HepG2 (cell line): Measurements from ENCODE around the gene FAH. TPM values are rescaled to one million over a fixed set of nuclear protein-coding genes. Genes with fewer than 3 reads are reported as not detected.

ENCODE experiments used
- ATF2 ChIP-seq: sonication (generic); formaldehyde crosslinking; IDR thresholded peaks from 2 replicates; pipeline ENCODE4 v1.4.0; 2020; ENCODE audit warnings: missing genetic modification reagents
- CCDC6 ChIP-seq: sonication (generic); formaldehyde crosslinking; IDR thresholded peaks from 2 replicates; pipeline ENCODE4 v1.8.1; 2022; ENCODE audit warnings: mild to moderate bottlenecking, missing genetic modification reagents, moderate library complexity
- CREB1 ChIP-seq, 2 experiments: fragments of 450-650 bp in 1 of 2; IDR thresholded peaks; 2 replicates each; pipeline ENCODE4 v1.6.1; 2016 to 2017; ENCODE audit warnings: control low read depth in 1 of 2, mild to moderate bottlenecking in 1 of 2, missing compliant biosample characterization in 1 of 2, missing genetic modification characterization in 1 of 2
- DRAP1 ChIP-seq: IDR thresholded peaks from 2 replicates; pipeline ENCODE4 v1.6.1; 2016; ENCODE audit warnings: missing genetic modification reagents, missing compliant biosample characterization
- FOXK2 ChIP-seq: fragments of 450-650 bp; IDR thresholded peaks from 2 replicates; pipeline ENCODE4 v1.6.1; 2016
- FOXP1 ChIP-seq, 2 experiments: fragments of 450-650 bp in 1 of 2; IDR thresholded peaks; 2 replicates each; pipeline ENCODE4 v1.6.1; 2017 to 2018; ENCODE audit warnings: antibody characterized with exemption in 1 of 2
- GTF3A ChIP-seq: sonication (generic); formaldehyde crosslinking; conservative IDR thresholded peaks from 2 replicates; pipeline ENCODE4 v1.4.0; 2020; ENCODE audit warnings: mild to moderate bottlenecking, missing genetic modification reagents
- HCFC1 ChIP-seq: fragments of 150-350 bp; IDR thresholded peaks from 2 replicates; pipeline ENCODE4 v1.6.1; 2014; ENCODE audit warnings: low read depth, low read length
- HDAC2 ChIP-seq: sonication (generic); formaldehyde crosslinking; IDR thresholded peaks from 2 replicates; pipeline ENCODE4 v1.4.0; 2020; ENCODE audit warnings: missing genetic modification reagents
- HMG20A ChIP-seq: IDR thresholded peaks from 2 replicates; pipeline ENCODE4 v1.6.1; 2016; ENCODE audit warnings: borderline replicate concordance
- HMG20B ChIP-seq: conservative IDR thresholded peaks from 2 replicates; pipeline ENCODE4 v1.6.1; 2016; ENCODE audit warnings: missing genetic modification reagents, missing compliant biosample characterization
- LBX2 ChIP-seq: sonication (generic); formaldehyde crosslinking; IDR thresholded peaks from 2 replicates; pipeline ENCODE4 v1.5.0; 2020; ENCODE audit warnings: missing genetic modification reagents, mild to moderate bottlenecking, borderline replicate concordance
- LCORL ChIP-seq, 2 experiments: fragments of 450-650 bp in 1 of 2; sonication (generic) in 1 of 2; formaldehyde crosslinking in 1 of 2; IDR thresholded peaks; 2 replicates each; pipeline versions ENCODE4 v1.5.0 to v1.6.1; 2017 to 2020; ENCODE audit warnings: antibody characterized with exemption in 1 of 2, missing genetic modification reagents in 1 of 2
- NFIC ChIP-seq: IDR thresholded peaks from 2 replicates; pipeline ENCODE4 v1.6.1; 2012; ENCODE audit warnings: mild to moderate bottlenecking, low read length, inconsistent platforms
- NFKB2 ChIP-seq: sonication (generic); formaldehyde crosslinking; IDR thresholded peaks from 2 replicates; pipeline ENCODE4 v1.4.0; 2020; ENCODE audit warnings: missing genetic modification reagents, borderline replicate concordance
- NR2F6 ChIP-seq, 2 experiments: IDR thresholded peaks; 2 replicates each; pipeline ENCODE4 v1.6.1; 2016; ENCODE audit warnings: antibody characterized with exemption in 1 of 2, mild to moderate bottlenecking in 1 of 2
- RFXAP ChIP-seq: sonication (generic); formaldehyde crosslinking; IDR thresholded peaks from 2 replicates; pipeline ENCODE4 v1.4.0; 2020; ENCODE audit warnings: missing genetic modification reagents, borderline replicate concordance
- SCMH1 ChIP-seq: sonication (generic); formaldehyde crosslinking; IDR thresholded peaks from 2 replicates; pipeline ENCODE4 v1.9.0; 2021; ENCODE audit warnings: missing genetic modification reagents, mild to moderate bottlenecking, borderline replicate concordance
- SKI ChIP-seq: fragments of 450-650 bp; IDR thresholded peaks from one replicate; pipeline ENCODE4 v1.6.1; 2018; ENCODE audit warnings: mild to moderate bottlenecking; ENCODE audit not compliant: partially characterized antibody
- SP1 ChIP-seq, 2 experiments: fragments of 450-650 bp in 1 of 2; sonication (generic) in 1 of 2; formaldehyde crosslinking in 1 of 2; IDR thresholded peaks; 2 replicates each; pipeline versions ENCODE4 v1.4.0 to v1.6.1; 2016 to 2020; ENCODE audit warnings: missing genetic modification reagents in 1 of 2
- TCF7 ChIP-seq: sonication (generic); IDR thresholded peaks from 2 replicates; pipeline ENCODE4 v1.6.1; 2016; ENCODE audit warnings: antibody characterized with exemption, low read depth
- TEAD2 ChIP-seq: sonication (generic); formaldehyde crosslinking; IDR thresholded peaks from 2 replicates; pipeline ENCODE4 v1.9.0; 2021; ENCODE audit warnings: missing genetic modification reagents
- TP53 ChIP-seq: sonication (generic); formaldehyde crosslinking; conservative IDR thresholded peaks from 2 replicates; pipeline ENCODE4 v1.4.0; 2020; ENCODE audit warnings: missing genetic modification reagents
- U2AF2 ChIP-seq: fragments of 200-400 bp; formaldehyde crosslinking; IDR thresholded peaks from 2 replicates; pipeline ENCODE4 v1.6.1; 2017; ENCODE audit warnings: low read depth, mild to moderate bottlenecking, low read length
- ZC3H4 ChIP-seq: sonication (generic); formaldehyde crosslinking; IDR thresholded peaks from 2 replicates; pipeline ENCODE4 v1.4.0; 2020; ENCODE audit warnings: missing genetic modification reagents, borderline replicate concordance
- ZFP1 ChIP-seq: IDR thresholded peaks from 2 replicates; pipeline ENCODE4 v1.6.1; 2016
- ZNF354B ChIP-seq: sonication (generic); formaldehyde crosslinking; IDR thresholded peaks from 2 replicates; pipeline ENCODE4 v1.8.0; 2022; ENCODE audit warnings: mild to moderate bottlenecking, missing genetic modification reagents
- ZNF704 ChIP-seq: sonication (generic); formaldehyde crosslinking; IDR thresholded peaks from 2 replicates; pipeline ENCODE4 v1.8.1; 2023; ENCODE audit warnings: mild to moderate bottlenecking, inconsistent platforms, moderate library complexity, missing genetic modification reagents, borderline replicate concordance
- ZNF766 ChIP-seq: sonication (generic); formaldehyde crosslinking; IDR thresholded peaks from 2 replicates; pipeline ENCODE4 v1.5.0; 2020; ENCODE audit warnings: missing genetic modification reagents, borderline replicate concordance
- ZNF878 ChIP-seq: sonication (generic); formaldehyde crosslinking; IDR thresholded peaks from 2 replicates; pipeline ENCODE4 v1.8.1; 2023; ENCODE audit warnings: mild to moderate bottlenecking, missing genetic modification reagents, moderate library complexity
- polyA plus RNA-seq, 8 experiments: library from polyadenylated mRNA; depleted of rRNA in 3 of 8; stranded (reverse) in 7 of 8; unstranded in 1 of 8; fragments of >200 nt; fragmentation: Illumina TruSeq in 4 of 8; extraction: Trizol in 4 of 8; gene quantifications; 2 replicates each; pipeline versions ENCODE4 v1.2.1 to v1.2.3, GENCODE V29; 2011 to 2016; ENCODE audit warnings: low read depth in 4 of 8, missing spikeins in 1 of 8, mixed read lengths in 1 of 8; ENCODE audit not compliant: insufficient read depth in 1 of 8
- total RNA-seq, 5 experiments: library from RNA; depleted of rRNA; stranded (reverse); fragments of >200 nt; fragmentation: Illumina TruSeq; extraction: Trizol; gene quantifications; 2 replicates each; pipeline ENCODE4 v1.2.3, GENCODE V29; 2016; ENCODE audit warnings: low read depth in 1 of 5

Gene FAH
- total and polyA plus RNA-seq, 2 of the 13 experiments (the other 11 are each of a cell fraction or from before 2014, with no cell fraction given), result 36.6 to 75.0 TPM

GRCh38 chr15:80207887-80208286, 55.1 kb downstream of the FAH start (continued):
- peak; percentile 52; the same call in 1 of the 2 replicates for TF ChIP-seq ATF2 (CRISPR knock-in tag)
- no peak for TF ChIP-seq NFKB2 (CRISPR knock-in tag)
- no peak for TF ChIP-seq SP1 (IDR thresholded peaks at IDR 0.05)
- no peak for TF ChIP-seq SP1 (CRISPR knock-in tag; IDR thresholded peaks at IDR 0.05)
- TF ChIP-seq NR2F6 (IDR thresholded peaks at IDR 0.05), result peak; percentile 38
- no peak for TF ChIP-seq NR2F6 (CRISPR knock-in tag; IDR thresholded peaks at IDR 0.05)
- no peak for TF ChIP-seq FOXK2
- no peak for TF ChIP-seq ZNF766 (CRISPR knock-in tag)
- peak; percentile 31; the same call in 1 of the 2 replicates for TF ChIP-seq TCF7
- TF ChIP-seq NFIC, result 0 out of 2 replicates have a peak, but pooled peaks have one; percentile 28
- no peak for TF ChIP-seq ZNF704 (CRISPR knock-in tag)
- TF ChIP-seq LBX2 (CRISPR knock-in tag), result no peak
- no peak for TF ChIP-seq RFXAP
- no peak for TF ChIP-seq HCFC1
- no peak for TF ChIP-seq SCMH1 (CRISPR knock-in tag)
- no peak for TF ChIP-seq TP53 (CRISPR knock-in tag)
- TF ChIP-seq CCDC6 (CRISPR knock-in tag), result no peak
- TF ChIP-seq HMG20B (CRISPR knock-in tag), result no peak
- TF ChIP-seq ZNF354B (CRISPR knock-in tag), result no peak
- TF ChIP-seq ZNF878 (CRISPR knock-in tag), result no peak
- no peak for TF ChIP-seq ZC3H4
- TF ChIP-seq ZFP1 (CRISPR knock-in tag), result no peak
- no peak for TF ChIP-seq CREB1 (IDR thresholded peaks at IDR 0.05)
- TF ChIP-seq CREB1 (CRISPR knock-in tag; IDR thresholded peaks at IDR 0.05), result peak; percentile 40; the same call in 1 of the 2 replicates
- no peak for TF ChIP-seq SKI
- TF ChIP-seq GTF3A (CRISPR knock-in tag), result no peak
- no peak for TF ChIP-seq U2AF2
- no peak for TF ChIP-seq LCORL (IDR thresholded peaks at IDR 0.05)
- TF ChIP-seq LCORL (CRISPR knock-in tag; IDR thresholded peaks at IDR 0.05), result no peak
- no peak for TF ChIP-seq TEAD2 (CRISPR knock-in tag)
- TF ChIP-seq DRAP1 (CRISPR knock-in tag), result 0 out of 2 replicates have a peak, but pooled peaks have one; percentile 12
- peak; percentile 55; the same call in 1 of the 2 replicates for TF ChIP-seq HDAC2
- TF ChIP-seq FOXP1 (IDR thresholded peaks at IDR 0.05), result no peak
- peak; percentile 37; the same call in 1 of the 2 replicates for TF ChIP-seq FOXP1 (CRISPR knock-in tag; IDR thresholded peaks at IDR 0.05)
- peak; percentile 66; the same call in 1 of the 2 replicates for TF ChIP-seq HMG20A (CRISPR knock-in tag)
